ENCODE results near the gene ACSL4.
"Not testable (repeated sequence)": the region's sequence is repeated elsewhere in the genome, so short reads cannot be mapped to it uniquely, and the experiment has no call there.

Gene ACSL4

GRCh38 chrX:109749207-109749606 is 16.1 kb upstream of the ACSL4 start:
- Histone ChIP-seq H3K27ac (no peak overlapping the region), H3K4me3 (no peak overlapping the region)
- no peak for TF ChIP-seq CTCF (IDR thresholded peaks at IDR 0.05)
- no peak for DNase-seq (ENCODE audit: low spot score)

- TF ChIP-seq CTCF (IDR thresholded peaks at IDR 0.05): no peak
- DNase-seq (ENCODE audit: low spot score): no peak
- no peak overlapping the region for H3K27ac ChIP-seq
- H3K4me3 ChIP-seq: no peak overlapping the region
Measured at GRCh38 chrX:109747681-109748080, 14.6 kb upstream of the ACSL4 start.

GRCh38 chrX:109742722-109743121 is 9.7 kb upstream of the ACSL4 start:
- DNase-seq (ENCODE audit: low spot score): no peak
- Histone ChIP-seq H3K4me3 (no peak overlapping the region), H3K27ac (no peak overlapping the region)
- no peak for TF ChIP-seq CTCF (IDR thresholded peaks at IDR 0.05)

GRCh38 chrX:109740896-109741295 is 7.8 kb upstream of the ACSL4 start:
- not testable (repeated sequence) for DNase-seq (ENCODE audit: low spot score); H3K27ac ChIP-seq; H3K4me3 ChIP-seq

- TF ChIP-seq CTCF (IDR thresholded peaks at IDR 0.05): no peak
- no peak overlapping the region for H3K4me3 ChIP-seq
- H3K27ac ChIP-seq: no peak overlapping the region
- no peak for DNase-seq (ENCODE audit: low spot score)
Measured at GRCh38 chrX:109740433-109740809, 7.4 kb upstream of the ACSL4 start.

GRCh38 chrX:109739625-109740432 is 6.8 kb upstream of the ACSL4 start:
- no peak for DNase-seq (ENCODE audit: low spot score)
- H3K4me3 ChIP-seq: no peak overlapping the region
- H3K27ac ChIP-seq: no peak overlapping the region
- TF ChIP-seq CTCF (IDR thresholded peaks at IDR 0.05): no peak

GRCh38 chrX:109735202-109735744 is 2.2 kb upstream of the ACSL4 start:
- no peak for DNase-seq (ENCODE audit: low spot score)
- Histone ChIP-seq H3K4me3 (no peak overlapping the region), H3K27ac (no peak overlapping the region)
- TF ChIP-seq CTCF (IDR thresholded peaks at IDR 0.05): no peak

All from coronary artery (tissue), 2 donors.